Memory B cell (primary cell): ENCODE results near the gene MRPL45.
"Not testable (repeated sequence)": the region's sequence is repeated elsewhere in the genome, so short reads cannot be mapped to it uniquely, and the experiment has no call there.

Source experiments
- ATAC-seq: fragments of 150-1000 bp; cut with Tn5 transposase; 2 replicates; pipeline ENCODE4 v1.10.0; 2021; ENCODE audit warnings: low read depth, mild to moderate bottlenecking, moderate library complexity
- DNase-seq, 2 donors: peaks; one replicate each; pipeline ENCODE4 v3.0.0; 2022; ENCODE audit warnings: low spot score in 2 of 2
- H3K27ac Mint-ChIP-seq: one replicate; pipeline ENCODE4 v1.8.0; 2022; ENCODE audit warnings: mild to moderate bottlenecking, moderate library complexity, mixed read lengths
- H3K27me3 Mint-ChIP-seq: one replicate; pipeline ENCODE4 v1.8.0; 2022; ENCODE audit warnings: mixed read lengths
- H3K36me3 Mint-ChIP-seq: one replicate; pipeline ENCODE4 v1.8.0; 2022; ENCODE audit warnings: mild to moderate bottlenecking, mixed read lengths
- H3K4me1 Mint-ChIP-seq: one replicate; pipeline ENCODE4 v1.8.0; 2022; ENCODE audit warnings: mixed read lengths
- H3K4me3 Mint-ChIP-seq: one replicate; pipeline ENCODE4 v1.8.0; 2022; ENCODE audit warnings: mild to moderate bottlenecking, moderate library complexity, mixed read lengths
- H3K9me3 Mint-ChIP-seq: one replicate; pipeline ENCODE4 v1.8.0; 2022; ENCODE audit warnings: mixed read lengths

MRPL45 gene

GRCh38 chr17:38296834-38297517 is at the start of gene MRPL45:
MRPL45 (plus strand) TSS chr17:38297168; CDS start chr17:38297184, 16 bp downstream.
- not testable (repeated sequence) for H3K36me3 Mint-ChIP-seq, H3K9me3 Mint-ChIP-seq, H3K27me3 Mint-ChIP-seq, H3K4me1 Mint-ChIP-seq
- Mint-ChIP-seq H3K27ac (peak within 1 kb of the TSS; percentile 94), H3K4me3 (peak within 1 kb of the TSS; percentile 78)
- ATAC-seq (peak; percentile 87), DNase-seq (peak; percentile 87 to 91)

GRCh38 chr17:38253191-38253590 is 43.8 kb upstream of the MRPL45 start:
- not testable (repeated sequence) for ATAC-seq, H3K27me3 Mint-ChIP-seq, H3K36me3 Mint-ChIP-seq, DNase-seq, H3K4me1 Mint-ChIP-seq, H3K27ac Mint-ChIP-seq, H3K9me3 Mint-ChIP-seq, H3K4me3 Mint-ChIP-seq

DNA sequence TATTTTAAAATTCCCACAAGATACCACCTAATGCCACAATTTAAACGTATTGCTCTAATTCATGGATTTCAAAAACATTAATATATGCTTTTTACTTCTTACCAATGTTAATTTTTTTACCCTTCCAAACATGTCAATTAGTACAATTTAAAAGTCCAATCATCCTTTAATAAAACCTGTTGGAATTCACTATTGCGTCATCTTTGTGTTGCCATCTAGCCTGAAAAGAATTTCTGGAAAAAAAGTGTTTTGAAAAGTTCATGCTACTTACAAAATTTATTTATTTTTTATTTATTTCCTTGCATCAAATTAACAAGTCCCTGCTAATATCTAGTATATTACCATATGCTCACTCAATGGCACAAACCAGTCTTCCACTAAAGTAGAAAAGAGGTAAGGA is 42.6 kb upstream of the MRPL45 start:
- not testable (repeated sequence) for ATAC-seq, DNase-seq, H3K9me3 Mint-ChIP-seq, H3K4me3 Mint-ChIP-seq, H3K36me3 Mint-ChIP-seq, H3K27ac Mint-ChIP-seq, H3K4me1 Mint-ChIP-seq, H3K27me3 Mint-ChIP-seq

- ATAC-seq (peak; percentile 81), DNase-seq (peak; percentile 69 to 76)
- H3K27me3 Mint-ChIP-seq, H3K27ac Mint-ChIP-seq, H3K4me1 Mint-ChIP-seq, H3K36me3 Mint-ChIP-seq, H3K9me3 Mint-ChIP-seq: not testable (repeated sequence)
- H3K4me3 Mint-ChIP-seq: peak overlapping the region; percentile 63
These were observed 39.9 kb upstream of the MRPL45 start for GRCh38 chr17:38257013-38257621.

DNA sequence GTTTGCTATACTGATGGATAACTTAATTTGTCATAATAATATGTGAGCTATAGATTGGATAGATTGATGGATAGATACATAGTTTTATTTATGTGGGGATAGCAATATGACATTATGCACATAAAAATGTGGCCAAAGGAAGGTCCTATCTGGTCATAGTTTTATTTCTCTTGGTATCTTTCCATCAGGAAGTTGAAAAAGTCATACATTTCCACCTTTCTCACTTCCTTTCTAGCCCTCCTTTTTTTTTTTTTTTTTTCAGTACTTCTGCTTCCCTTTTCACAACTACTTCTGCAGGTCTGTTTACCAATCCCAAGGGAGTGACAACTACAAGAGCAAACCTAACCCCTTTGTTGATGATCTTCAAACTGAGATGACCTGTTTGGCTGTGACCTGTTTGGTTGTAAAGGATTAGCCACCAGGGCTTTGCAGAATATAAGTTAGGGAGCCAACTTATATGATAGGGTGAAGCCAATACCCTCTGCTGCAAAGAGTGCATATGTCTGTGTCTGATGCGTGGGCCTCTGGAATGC is 30.9 kb upstream of the MRPL45 start:
- not testable (repeated sequence) for ATAC-seq, H3K4me3 Mint-ChIP-seq, H3K4me1 Mint-ChIP-seq, DNase-seq, H3K9me3 Mint-ChIP-seq, H3K27me3 Mint-ChIP-seq, H3K36me3 Mint-ChIP-seq, H3K27ac Mint-ChIP-seq

DNA sequence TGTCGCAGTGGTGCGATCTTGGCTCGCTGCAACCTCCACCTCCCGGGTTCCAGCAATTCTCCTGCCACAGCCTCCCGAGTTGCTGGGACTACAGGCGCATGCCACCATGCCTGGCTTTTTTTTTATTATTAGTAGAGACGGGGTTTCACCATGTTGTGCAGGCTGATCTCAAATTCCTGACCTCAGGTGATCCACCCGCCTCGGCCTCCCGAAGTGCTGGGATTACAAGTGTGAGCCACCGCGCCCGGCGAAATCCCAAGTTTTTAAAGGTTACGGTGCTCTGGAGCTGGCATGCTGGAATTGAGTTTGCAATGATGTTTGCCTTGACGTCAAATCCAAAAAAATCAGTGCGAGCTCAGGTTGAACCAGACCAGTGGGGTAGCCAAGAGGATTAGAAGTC is 30.4 kb upstream of the MRPL45 start:
- H3K36me3 Mint-ChIP-seq, H3K27me3 Mint-ChIP-seq, DNase-seq, H3K27ac Mint-ChIP-seq, H3K4me1 Mint-ChIP-seq, H3K4me3 Mint-ChIP-seq, H3K9me3 Mint-ChIP-seq, ATAC-seq: not testable (repeated sequence)

- H3K27ac Mint-ChIP-seq, H3K4me1 Mint-ChIP-seq, H3K4me3 Mint-ChIP-seq, H3K9me3 Mint-ChIP-seq, H3K27me3 Mint-ChIP-seq, DNase-seq, H3K36me3 Mint-ChIP-seq, ATAC-seq: not testable (repeated sequence)
These were observed 28.8 kb upstream of the MRPL45 start for GRCh38 chr17:38268138-38268537.

DNA sequence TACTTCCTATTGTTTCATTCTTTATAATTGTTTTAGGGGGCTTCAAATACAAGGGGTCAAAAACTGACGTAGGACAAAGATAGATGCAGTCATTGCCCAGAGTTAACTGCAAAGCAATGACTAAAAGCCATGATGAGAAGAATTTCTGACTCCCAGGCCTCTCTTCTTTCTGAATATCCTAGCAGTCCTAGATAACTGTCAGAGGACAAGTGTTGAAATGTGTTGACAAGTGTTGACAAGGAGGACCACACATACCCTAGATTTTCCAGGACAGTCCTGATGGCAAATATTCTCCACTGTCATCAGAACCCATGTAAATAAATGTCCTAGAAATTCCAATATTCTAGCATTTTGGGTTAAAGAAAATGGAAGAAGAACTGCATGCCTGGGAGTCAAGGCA is 27.9 kb upstream of the MRPL45 start:
- H3K36me3 Mint-ChIP-seq, H3K4me3 Mint-ChIP-seq, DNase-seq, H3K4me1 Mint-ChIP-seq, H3K27me3 Mint-ChIP-seq, ATAC-seq, H3K9me3 Mint-ChIP-seq, H3K27ac Mint-ChIP-seq: not testable (repeated sequence)

GRCh38 chr17:38269552-38269951 is 27.4 kb upstream of the MRPL45 start:
- ATAC-seq, H3K9me3 Mint-ChIP-seq, H3K4me3 Mint-ChIP-seq, H3K36me3 Mint-ChIP-seq, H3K27ac Mint-ChIP-seq, H3K27me3 Mint-ChIP-seq, DNase-seq, H3K4me1 Mint-ChIP-seq: not testable (repeated sequence)

DNA sequence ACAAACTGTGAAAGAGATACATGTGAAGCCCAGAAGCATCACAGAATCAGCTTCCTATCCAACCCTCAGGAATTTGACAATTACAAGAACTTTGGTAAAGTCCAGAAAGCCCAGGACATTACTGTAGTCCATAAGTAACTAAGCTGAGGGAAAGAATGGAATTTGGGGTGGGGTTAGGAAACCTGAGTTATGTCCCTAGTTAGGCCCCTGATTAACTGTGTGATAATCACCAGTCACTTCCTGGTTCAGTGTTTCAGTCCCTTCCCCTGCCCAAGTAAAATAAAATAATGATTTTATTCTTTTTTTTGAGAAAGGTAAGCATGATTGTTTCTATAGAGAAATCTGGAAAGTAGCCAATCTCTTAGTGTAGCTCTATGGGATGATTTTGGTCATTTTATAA is 11.0 kb upstream of the MRPL45 start:
- H3K4me3 Mint-ChIP-seq, H3K27ac Mint-ChIP-seq, H3K4me1 Mint-ChIP-seq, H3K9me3 Mint-ChIP-seq, DNase-seq, H3K27me3 Mint-ChIP-seq, H3K36me3 Mint-ChIP-seq, ATAC-seq: not testable (repeated sequence)

DNA sequence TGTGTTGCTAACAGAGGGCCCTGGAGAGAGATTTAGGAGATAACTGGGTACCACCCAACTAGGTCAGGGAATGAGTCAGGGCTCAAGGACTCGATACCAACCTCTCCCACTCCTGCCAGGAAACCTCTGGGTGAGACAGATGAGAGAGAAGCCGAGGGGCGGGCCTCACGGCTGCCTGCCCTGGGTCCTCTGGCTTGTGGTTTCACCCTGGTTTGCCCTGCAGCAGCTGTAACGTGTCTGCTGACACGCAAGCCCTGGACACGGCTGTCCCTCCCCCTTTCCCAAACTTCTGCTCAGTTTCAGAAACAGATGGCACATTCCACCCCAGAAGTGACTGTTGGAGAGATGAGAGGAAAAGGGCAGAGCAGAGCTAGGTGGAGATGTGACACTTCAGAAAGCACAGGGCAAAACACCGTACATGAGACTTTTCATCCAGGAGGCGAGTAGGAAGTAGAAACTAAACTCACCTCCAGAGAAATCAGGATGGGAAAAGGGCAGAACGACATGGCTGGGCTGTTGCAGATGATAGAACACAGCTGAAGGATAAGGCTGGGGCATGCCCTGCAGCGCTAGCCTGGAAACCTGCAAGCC is 10.4 kb upstream of the MRPL45 start:
- DNase-seq, H3K27ac Mint-ChIP-seq, H3K27me3 Mint-ChIP-seq, ATAC-seq, H3K4me1 Mint-ChIP-seq, H3K36me3 Mint-ChIP-seq, H3K9me3 Mint-ChIP-seq, H3K4me3 Mint-ChIP-seq: not testable (repeated sequence)

DNA sequence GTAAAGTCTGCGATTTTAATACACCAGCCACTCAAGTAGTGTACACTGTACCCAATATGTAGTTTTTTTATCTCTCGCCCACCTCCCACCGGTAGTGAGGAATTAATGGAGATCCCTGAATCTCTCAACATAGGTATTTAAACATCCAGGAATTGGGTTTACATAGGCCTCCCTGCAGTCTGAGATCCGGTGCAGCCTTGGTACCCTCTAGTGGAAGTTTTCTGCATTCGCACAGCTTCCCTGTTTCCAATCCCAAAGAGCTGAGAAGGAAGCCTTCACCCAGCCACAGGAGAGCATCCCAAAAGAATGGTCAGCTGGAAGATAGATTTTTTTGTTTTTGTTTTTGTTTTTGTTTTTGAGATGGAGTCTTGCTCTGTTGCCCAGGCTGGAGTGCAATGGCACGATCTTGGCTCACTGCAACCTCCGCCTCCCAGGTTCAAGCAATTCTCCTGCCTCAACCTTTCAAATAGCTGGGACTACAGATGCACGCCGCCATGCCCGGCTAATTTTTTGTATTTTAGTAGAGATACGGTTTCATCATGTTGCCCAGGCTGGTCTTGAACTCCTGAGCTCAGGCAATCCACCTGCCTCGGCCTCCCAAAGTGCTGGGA is 8.6 kb upstream of the MRPL45 start:
- not testable (repeated sequence) for H3K36me3 Mint-ChIP-seq, DNase-seq, H3K27me3 Mint-ChIP-seq, H3K4me3 Mint-ChIP-seq, H3K27ac Mint-ChIP-seq, ATAC-seq, H3K9me3 Mint-ChIP-seq, H3K4me1 Mint-ChIP-seq

- H3K4me1 Mint-ChIP-seq, H3K4me3 Mint-ChIP-seq, H3K27ac Mint-ChIP-seq, DNase-seq, H3K9me3 Mint-ChIP-seq, ATAC-seq, H3K36me3 Mint-ChIP-seq, H3K27me3 Mint-ChIP-seq: not testable (repeated sequence)
These were observed 7.2 kb upstream of the MRPL45 start for GRCh38 chr17:38289760-38290159.

DNA sequence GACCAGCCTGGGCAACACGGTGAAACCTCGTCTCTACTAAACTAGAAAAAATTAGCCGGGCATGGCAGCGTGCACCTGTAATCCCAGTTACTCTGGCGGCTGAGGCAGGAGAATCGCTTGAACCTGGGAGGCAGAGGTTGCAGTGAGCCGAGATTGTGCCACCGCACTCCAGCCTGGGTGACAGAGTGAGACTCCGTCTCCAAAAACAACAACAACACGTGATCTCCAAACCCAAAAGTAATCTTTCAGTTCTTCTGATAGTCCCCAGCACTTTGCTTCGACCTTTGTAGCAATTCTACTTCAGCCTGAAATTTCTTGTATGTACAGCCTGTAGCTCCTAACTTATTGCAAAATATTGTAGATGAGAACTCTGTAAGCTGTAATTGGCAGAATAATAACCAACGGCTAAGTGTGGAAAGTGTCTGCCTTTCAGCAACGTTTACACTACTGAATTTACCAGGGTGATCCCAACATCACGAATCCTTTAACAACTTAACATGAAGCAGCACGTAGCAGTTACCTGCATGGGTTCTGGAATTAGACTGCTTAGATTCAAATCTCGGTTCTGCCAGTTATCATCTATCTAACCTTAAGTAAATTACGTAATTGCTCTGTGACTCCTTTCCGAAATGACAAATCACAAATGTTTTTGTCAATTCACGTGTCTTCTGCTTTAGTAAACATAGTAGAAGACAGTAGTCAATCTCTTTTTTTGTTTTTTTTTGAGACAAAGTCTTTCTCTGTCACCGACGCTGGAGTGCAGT is 1.2 kb upstream of the MRPL45 start:
- not testable (repeated sequence) for DNase-seq, H3K36me3 Mint-ChIP-seq, H3K27ac Mint-ChIP-seq, H3K4me1 Mint-ChIP-seq, ATAC-seq, H3K9me3 Mint-ChIP-seq, H3K27me3 Mint-ChIP-seq
- peak overlapping the region; percentile 78 for H3K4me3 Mint-ChIP-seq
